ENCODE results near the gene WIPI1.

- TF ChIP-seq CTCF (IDR thresholded peaks at IDR 0.05) (no peak), POLR2A (IDR thresholded peaks at IDR 0.05) (no peak)
Observed at GRCh38 chr17:68379692-68380677, 77.3 kb downstream of the WIPI1 start.

Data from tibial nerve (tissue), 3 donors.